Activated T-cell treated with anti-CD3 and anti-CD28 coated beads for 1 hour (primary cell): ENCODE data around the gene CD80.

ENCODE experiments used
- DNase-seq: peaks from one replicate; pipeline ENCODE4 v3.0.0-alpha.2; 2020; ENCODE audit warnings: low read depth

The CD80 gene

GRCh38 chr3:119494597-119494996 lies 64.8 kb downstream of the CD80 start:
- no peak for DNase-seq

- no peak for DNase-seq
These were observed 66.6 kb downstream of the CD80 start for GRCh38 chr3:119492810-119493209.

- DNase-seq: no peak
These were observed 67.3 kb downstream of the CD80 start for GRCh38 chr3:119492128-119492527.

GRCh38 chr3:119490153-119490552 lies 69.3 kb downstream of the CD80 start:
- DNase-seq: no peak

GRCh38 chr3:119485563-119485962 lies 73.9 kb downstream of the CD80 start:
- DNase-seq: no peak

- no peak for DNase-seq
These were observed 76.3 kb downstream of the CD80 start for GRCh38 chr3:119483101-119483500.

- DNase-seq: no peak
These were observed 78.3 kb downstream of the CD80 start for GRCh38 chr3:119481079-119481478.
